DMS79 (cell line): ENCODE results near the gene GNG5.
"Not testable (repeated sequence)": the region's sequence is repeated elsewhere in the genome, so short reads cannot be mapped to it uniquely, and the experiment has no call there.

ENCODE experiments used
- DNase-seq: peaks from one replicate; lab custom pipeline; 2025; lab: John Stamatoyannopoulos, UW

The GNG5 gene

DNA sequence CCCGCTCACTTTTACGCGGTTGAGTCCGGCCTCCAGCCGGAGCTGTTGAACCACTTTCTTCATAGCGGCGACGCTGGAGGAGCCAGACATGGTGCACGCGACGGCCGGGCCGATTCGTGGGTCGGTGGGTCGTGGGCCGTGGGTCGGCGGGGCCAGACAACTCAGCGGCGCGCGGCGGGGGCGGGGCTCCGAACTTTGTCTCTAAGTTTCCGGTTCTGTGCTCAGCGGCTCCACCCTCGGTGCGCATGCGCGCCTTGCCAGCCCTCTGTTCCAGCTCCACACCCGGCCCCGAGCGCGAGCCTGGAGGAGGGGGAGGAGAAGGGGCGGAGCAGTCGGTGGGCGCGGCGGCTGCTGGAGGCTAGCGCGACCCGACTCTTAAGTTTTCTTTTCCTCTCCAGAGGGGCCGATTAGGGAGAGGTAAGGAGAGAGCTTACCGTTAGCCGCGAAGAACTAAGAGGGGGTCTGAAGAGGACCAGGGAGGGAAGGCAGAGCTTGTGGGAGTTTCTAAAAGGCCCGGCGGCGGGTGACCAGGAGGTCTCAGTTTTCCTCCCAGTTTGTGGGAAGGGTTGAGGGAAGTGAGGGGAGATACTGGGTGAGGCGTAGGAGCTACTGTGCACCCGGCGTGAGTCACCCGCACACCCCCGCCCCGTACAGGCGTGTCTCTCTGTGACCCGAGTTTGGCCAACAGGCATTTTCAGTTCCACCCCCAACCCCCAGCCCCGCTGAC lies at the start of gene GNG5, which contains the start of gene SPATA1:
Gene GNG5 (minus strand): TSS at position 580 of the 727 bp plus-strand sequence. CDS start 490 bp downstream, at position 90.
Gene SPATA1 (plus strand): TSS at position 385 of the 727 bp plus-strand sequence. CDS start 9,974 bp downstream, outside the sequence.
- peak; percentile 85 for DNase-seq

DNA sequence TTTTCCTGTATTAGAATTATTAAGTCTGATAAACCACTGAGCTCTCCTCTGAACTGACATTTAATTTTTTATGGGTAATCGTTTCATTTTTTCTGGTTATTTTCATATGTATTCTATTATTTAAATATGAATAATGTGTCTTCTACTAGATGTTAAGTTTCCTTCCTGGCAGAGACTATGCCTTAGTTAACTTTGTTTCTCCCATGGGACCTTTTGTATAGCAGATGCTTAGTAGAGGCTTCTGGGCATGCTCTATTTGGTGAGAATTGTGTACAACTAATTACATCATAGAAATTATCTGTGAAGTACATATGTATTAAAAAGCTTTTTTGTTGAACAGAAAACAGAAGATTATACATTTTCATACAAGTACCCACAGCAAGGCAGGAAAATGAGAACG lies 44.4 kb upstream of the GNG5 start:
- no peak for DNase-seq

DNA sequence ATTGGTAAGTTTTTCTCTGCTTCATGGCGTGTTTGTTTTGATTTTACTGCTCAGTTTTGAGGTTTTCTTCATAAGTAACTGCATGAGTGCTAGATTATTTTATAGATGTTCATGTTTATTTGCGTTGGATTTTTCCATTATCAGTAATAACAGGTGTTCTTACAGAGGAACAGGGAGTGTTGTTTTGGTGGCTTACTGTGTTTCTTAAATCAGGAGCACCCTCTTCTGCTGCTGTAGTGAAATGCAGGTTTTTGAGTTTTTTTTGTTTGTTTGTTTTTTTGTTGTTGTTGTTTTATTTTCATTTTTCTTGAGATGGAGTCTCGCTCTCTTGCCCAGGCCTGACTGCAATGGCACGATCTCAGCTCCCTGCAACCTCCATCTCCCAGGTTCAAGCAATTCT lies 35.3 kb upstream of the GNG5 start:
- no peak for DNase-seq

DNA sequence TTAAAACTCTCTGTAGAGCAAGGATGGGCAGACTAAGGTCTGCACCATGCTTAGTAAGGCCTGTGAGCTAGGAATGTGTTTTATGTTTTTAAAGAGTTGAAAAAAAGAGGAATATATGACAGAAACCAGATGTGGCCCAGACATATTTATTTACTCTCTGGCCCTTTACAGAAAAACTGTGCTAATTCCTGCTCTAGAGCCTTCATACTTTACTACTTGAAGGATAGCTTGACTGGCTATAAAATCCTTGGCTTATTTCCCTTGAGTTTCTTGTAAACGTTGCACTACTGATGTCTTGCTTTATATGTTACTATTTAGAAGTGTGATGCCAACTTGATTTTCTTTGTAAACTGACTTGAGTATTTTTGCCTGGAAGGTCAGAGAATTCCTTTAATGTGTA lies 34.4 kb upstream of the GNG5 start:
- DNase-seq, result no peak

DNA sequence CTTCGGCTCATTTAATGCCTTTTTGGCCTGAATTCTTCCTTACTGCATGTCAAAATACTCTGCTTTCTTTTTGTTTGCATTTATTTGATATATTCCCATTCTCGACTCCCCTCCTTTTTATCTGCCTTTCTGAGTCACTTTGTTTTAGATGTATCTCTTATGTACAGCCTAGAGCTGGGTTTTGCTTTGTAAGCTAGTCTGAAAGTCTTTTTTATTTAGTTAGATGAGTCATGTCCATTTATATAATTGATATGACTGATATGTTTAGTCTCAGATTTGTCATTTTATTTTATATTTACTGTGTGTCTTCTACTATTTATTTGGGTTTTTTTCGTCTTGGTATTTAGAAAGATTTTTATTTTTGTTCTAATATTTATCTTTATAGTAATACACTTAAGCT lies 33.6 kb upstream of the GNG5 start:
- DNase-seq, result no peak

DNA sequence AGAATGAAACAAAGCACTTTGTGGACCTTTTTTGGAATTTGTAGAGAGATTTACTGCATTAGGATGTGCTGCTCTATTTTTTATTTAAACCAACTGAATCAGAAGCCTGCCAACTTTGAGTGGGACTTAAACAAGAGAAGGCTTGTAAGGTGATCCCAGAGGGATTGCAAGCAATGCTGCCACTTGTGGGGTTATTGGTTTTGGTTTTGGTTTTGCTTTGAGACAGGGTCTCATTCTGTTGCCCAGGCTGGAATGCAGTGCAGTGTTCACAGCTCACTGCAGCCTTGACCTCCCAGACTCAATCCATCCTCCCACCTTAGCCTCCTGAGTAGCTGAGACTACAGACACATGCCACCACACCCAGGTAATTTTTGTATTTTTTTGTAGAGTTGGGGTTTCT lies 32.2 kb upstream of the GNG5 start:
- DNase-seq, result peak; percentile 39

DNA sequence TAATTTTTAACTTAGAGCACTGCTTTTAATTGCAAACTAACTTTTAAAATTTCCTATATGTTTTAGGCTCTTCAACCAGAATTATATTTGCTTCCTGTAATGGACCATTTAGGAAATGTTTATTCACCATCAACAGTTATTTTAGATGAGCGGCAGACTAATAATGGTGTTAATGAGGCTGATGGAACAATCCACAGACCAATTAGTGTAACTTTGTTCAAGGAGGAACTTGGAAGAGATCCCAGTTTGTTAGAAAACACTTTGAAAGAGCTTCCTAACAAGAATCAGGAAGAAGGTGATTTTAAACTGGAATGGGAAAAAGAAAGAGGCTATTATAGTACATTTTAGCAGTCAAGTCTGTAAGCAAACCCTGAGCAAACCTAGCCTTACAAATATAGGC lies 19.4 kb upstream of the GNG5 start:
- DNase-seq, result no peak

DNA sequence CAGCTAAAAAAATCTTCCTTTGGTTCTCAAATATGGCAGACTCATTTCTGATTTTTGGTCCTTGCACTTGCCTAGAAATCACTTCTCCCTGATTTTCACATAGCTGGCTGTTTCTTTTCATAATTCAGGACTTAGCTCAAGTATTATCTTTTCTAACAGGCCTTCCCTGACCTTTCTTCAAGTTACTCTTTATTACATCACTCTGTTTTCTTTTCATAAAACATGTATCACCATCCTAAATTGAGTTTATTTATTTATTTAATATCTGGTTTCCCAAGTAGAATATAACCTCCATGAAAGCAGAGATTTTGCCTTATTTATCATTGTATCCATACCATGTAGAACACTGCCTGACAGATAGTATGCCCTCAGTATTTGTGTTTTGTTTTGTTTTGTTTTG lies 18.2 kb upstream of the GNG5 start:
- DNase-seq, result no peak

DNA sequence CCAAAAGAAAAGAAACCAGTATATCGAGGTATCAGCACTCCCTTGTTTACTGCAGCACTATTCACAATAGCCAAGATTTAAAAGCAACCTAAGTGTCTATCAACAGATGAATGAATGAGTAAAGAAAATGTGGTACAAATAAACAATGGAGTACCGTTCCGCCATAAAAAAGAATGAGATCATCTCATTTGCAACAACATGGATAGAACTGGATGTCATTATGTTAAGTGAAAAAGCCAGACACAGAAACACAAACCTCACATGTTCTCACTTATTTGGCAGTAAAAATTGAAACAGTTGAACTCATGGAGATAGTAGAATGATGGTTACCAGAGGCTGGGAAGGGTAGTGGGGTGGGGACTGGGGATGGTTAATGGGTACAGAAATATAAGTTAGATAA lies 4.3 kb upstream of the GNG5 start:
- DNase-seq, result no peak

DNA sequence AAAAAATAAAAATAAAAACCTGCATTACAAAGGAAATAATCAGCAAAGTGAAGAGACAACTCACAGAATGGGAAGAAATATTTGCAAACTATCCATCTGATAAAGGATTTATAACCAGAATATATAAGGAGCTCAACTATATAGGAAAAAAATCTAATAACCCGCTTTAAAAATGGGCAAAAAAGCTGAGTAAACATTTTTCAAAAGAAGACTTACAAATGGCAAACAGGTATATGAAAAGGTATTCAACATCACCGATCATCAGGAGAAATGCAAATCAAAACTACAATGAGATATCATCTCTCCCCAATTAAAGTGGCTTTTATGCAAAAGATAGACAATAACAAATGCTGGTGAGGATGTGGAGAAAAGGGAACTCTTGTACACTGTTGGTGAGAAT lies 3.8 kb upstream of the GNG5 start:
- DNase-seq, result no peak

DNA sequence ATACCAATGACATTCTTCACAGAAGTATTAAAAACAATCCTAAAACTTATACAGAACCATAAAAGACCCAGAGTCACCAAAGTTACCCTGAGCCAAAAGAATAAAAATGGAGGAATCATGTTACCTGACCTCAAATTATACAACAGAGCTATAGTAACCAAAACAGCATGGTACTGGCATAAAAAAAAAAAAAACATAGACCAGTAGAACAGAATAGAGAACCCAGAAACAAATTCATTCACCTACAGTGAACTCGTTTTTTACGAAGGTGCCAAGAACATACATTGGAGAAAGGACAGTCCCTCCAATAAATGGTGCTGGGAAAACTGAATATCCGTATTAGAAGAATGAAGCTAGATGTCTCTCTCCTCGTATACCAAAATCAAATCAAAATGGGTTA lies 2.6 kb upstream of the GNG5 start:
- no peak for DNase-seq

DNA sequence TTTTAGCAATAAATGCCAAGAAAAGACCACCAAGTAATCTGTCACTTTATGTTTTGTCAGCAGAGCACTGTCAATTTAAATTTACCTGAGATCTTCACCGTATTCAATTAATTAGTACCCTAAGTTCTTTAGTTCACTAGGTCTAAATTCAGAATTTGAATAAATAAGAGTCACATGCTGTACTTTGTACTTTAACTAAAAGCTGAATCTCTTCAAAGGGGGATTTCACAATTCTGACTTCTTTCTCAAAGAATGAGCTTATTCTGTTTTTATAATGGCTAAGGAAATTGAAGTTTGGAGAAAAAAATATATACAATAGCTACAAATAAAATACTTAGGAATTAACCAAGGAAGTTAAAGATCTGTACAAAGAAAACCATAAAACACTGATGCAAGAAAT lies 2.1 kb upstream of the GNG5 start:
- DNase-seq, result no peak

DNA sequence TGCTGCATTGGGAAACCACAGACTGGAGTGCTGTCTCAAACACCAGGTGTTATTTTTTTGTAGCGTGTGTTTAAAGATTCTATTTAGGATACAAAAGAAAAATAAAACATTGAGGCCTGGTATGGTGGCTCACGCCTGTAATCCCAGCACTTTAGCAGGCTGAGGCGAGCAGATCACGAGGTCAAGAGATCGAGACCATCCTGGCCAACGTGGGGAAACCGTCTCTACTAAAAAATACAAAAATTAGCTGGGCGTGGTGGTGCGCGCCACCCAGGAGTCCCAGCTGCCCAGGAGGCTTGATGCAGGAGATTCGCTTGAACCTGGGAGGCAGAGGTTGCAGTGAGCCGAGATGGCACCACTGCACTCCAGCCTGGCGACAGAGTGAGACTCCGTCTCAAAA lies 1.5 kb upstream of the GNG5 start:
- DNase-seq, result not testable (repeated sequence)

DNA sequence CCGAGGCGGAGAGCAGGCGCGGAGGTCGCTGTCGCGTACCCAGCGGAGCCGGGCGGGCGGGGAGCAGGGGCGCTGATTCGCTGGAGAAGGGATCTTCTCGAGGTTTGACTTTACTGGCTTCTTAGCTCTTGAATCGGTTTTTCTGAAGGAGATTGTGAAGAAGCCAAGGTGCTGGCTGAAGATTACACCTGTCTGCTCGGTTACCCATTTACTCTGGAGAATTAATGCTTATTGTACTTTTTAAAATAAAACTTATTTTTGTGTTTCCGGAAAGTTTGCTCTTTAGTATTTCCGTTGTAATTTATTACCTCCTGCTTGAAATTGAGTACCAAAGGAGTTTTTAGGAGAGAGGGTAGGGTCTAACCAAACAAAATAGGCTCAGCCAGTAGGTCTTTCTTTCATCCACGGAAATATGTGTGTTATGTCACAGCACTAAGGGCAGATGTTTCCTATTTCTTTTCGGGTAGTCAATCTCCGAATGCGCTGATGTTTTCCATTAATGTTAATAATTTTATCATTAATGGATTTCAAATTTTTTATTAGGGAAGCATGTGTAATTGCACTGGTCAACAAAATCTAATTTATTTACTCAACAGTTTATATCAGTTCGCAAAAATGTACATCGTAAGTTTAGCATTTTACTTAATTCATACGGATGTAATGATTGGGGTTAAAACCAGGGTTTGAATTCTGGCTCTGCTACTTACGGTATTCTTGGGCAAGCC lies 510 bp upstream of the GNG5 start:
- DNase-seq, result no peak

DNA sequence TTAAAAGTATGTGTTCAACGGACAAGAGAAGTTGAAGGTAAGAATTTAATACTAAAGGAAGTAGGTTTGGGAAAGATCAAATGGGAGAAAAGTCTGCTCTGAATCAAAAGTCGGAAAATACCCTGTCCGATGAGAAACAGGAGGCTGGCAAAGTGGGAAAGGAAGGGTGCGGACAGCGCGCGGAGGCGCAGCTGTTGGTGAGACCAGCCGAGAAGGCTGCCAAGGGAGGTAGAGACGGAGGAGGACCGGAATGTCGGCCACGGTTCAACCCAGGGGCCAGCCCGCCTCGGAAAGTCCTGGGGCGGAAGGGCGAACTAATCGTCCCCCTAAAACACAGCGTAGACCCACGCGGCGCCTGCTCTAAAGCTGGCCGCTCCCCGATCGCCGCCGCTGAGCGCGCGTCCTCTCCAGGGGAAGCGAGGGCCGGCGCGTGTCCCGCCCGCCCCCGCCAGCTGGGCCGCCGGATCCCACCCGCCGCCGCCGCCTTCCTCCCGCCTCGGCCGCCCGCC lies 834 bp downstream of the GNG5 start:
- DNase-seq, result peak; percentile 35

DNA sequence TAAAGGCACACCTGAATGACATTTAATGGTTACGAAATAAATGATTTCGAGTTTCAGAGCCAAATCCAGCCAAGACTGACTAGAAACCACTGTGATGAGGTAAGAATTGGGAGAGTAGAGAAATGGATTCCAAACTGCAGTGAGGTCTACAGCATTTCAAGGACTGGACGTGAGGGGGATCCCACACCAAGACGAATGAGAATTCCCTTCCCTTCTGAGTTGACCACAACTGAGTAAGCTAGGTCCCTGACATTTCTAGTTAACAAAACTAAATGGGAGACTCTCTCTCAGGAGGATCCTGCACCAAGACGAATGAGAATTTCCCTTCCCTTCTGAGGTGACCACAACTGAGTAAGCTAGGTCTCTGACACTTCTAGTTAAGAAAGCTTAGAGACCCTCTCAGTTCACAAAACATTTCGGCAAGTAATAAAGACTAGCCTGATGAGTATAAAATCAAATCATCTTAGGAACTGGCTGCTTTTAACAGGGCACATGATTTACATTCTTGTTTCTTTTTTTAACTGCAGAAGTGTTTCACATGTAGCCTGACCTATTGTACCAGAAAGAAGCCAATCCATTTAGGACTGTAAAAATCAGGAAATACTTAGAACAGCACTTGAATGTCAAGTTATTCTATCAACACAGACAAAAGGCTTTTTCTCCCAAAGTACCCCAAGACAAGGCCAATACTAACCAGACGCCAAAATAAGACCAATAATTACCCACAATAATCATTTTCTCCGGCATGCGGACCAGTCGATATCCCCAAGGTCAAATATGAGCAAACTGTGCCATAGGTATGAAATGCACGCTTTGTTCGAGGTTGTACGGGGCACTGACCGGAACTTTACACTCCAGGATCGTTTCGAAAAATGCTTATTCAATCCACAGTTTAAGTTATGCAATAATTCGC lies 1.5 kb downstream of the GNG5 start:
- DNase-seq, result no peak

DNA sequence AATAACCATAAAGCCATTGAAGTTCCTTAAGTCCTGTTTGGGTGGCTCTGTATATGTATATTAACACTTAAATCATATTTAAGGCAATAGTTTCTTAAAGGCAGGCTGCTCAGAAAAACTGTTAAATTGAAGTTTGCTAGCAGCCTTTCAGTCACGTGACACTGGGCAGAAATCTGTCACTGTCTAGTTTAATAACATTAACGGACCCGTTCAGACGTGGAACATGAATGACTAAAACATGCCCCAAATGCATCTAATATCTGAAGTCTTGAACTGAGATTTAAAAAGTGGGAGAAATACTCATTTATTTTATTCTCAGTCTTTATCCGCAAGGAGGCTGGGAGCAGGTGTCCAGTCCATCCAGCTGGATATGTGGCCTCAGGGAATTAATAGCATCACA lies 3.5 kb downstream of the GNG5 start:
- DNase-seq, result no peak

DNA sequence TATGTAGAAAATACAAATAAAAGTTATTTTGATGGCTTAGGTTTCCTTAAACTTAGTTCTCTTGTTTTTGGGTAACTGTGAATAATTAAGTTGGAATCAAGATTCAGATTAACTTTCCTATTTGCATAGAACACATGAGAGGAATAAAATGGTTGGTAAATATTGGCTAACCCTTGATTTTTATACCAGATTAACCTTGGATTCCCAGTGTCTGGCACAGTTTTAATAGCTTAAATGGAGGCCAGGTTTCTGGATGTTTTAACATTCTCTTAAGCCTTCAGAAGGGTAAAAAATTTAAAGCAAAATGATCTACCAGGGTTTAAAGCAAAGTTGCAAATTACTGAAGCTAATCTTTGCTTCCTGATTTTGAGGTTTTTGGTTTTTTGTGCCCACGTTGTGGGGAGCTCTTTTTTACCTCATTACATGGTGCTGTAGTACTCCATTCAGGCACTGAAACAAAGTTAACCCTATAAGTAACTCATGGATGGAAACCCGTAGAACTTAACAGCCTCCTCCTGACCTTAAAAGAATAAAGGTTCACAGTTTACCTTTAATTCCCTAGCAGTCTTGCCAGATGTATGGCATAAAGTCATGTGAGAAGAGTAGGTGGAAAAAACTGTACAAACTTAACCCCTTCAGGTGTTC lies 8.6 kb downstream of the GNG5 start:
- no peak for DNase-seq

DNA sequence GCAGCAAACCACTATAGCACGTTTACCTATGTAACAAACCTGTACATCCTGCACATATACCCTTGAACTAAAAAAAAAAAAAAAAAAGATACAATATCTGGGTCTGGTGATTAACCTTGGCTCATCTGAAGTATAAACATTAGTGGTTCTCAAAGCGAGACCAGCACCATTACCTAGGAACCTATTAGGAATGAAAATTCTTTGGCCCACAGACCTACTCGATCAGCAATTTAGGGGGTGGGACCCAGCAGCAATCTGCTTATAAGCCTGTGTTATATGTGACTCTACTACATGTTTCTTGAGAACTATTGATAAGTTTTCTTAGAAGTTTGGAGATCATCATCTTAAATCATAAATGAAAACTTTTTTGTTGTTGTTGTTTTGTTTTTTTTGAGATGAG lies 9.9 kb downstream of the GNG5 start:
- no peak for DNase-seq

DNA sequence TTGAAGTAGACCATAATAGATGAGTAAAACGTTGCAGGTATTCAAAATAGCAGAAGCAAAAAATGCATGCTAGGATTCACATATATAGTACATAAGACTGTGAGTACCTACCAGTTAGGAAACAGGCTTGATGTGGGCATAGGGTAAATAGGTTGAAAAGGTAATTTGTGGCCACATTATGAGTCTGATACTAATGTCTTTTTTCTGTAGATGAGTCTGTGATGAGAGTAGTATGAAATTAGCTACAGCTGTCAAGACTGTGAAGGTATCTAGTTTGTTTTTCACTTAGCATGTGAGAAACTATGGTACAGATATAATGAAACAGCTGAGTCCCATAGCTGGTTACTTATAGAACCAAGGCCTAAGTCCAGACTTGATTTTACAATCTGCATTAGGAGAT lies 12.6 kb downstream of the GNG5 start:
- no peak for DNase-seq

DNA sequence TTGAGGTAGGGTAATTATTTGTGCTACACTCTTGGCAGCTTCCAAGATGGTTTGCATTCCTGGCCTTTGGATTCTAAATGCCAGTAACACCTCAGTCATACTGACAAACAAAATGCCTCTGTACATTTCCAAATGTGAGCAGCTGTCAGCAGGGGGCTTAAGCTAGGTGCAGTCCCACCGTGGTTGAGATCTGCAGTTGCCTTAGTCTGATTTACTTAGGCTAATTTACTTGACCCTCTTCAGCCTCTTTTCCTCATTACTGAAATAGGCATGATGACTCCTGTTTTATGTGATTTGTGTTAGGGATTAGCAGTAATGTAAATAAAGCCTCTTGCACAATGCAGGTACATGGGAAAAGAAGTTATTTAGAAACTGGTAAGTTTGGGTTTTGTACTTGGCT lies 13.7 kb downstream of the GNG5 start:
- no peak for DNase-seq

DNA sequence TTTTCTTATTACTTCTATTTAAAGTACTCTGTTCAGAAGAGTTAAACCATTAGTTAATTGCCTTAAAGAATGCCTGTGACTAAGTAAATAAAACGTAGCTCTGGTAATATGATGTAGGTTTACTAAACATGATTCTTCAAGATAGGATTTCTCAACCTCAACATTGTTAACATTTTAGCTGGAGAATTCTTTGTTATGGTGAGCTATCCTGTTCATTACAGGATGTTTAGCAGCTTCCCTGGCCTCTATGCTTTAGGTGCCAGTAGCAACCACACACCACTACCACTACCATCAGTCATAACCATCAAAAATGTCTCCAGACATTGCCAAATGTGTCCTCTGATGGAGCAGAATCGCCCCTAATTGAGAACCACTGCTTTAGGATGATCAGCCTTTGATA lies 16.6 kb downstream of the GNG5 start:
- no peak for DNase-seq
